WTC11 (cell line): ENCODE data around the gene FHIT. TPM values are rescaled to one million over a fixed set of nuclear protein-coding genes. Genes with fewer than 3 reads are reported as not detected.
A peak's percentile ranks its signal among the peaks of the same experiment; 100 is the strongest.

ENCODE experiments used
- ATAC-seq: fragments of 200-7000 bp; cut with Tn5 transposase; 2 replicates; pipeline ENCODE4 v1.10.0; 2021; ENCODE audit warnings: mild to moderate bottlenecking, moderate library complexity
- CTCF ChIA-PET: fragments of 300-600 bp; sonication (Branson Sonifier 250); formaldehyde crosslinking; loops from one replicate; lab custom pipeline; 2021; ENCODE audit warnings: antibody characterized with exemption; lab: Charles Lee
- POLR2A ChIA-PET: fragments of 350-600 bp; sonication (Branson Sonifier 250); formaldehyde crosslinking; loops from one replicate; lab custom pipeline; 2021; ENCODE audit warnings: antibody characterized with exemption; lab: Charles Lee
- DNase-seq: peaks from one replicate; pipeline ENCODE4 v3.0.0; 2021; ENCODE audit warnings: low spot score
- H3K27ac Mint-ChIP-seq: 2 replicates; pipeline ENCODE4 v1.8.0; 2021; ENCODE audit warnings: mixed read lengths
- H3K27me3 Mint-ChIP-seq: 2 replicates; pipeline ENCODE4 v1.8.0; 2021; ENCODE audit warnings: low read depth, mild to moderate bottlenecking, moderate library complexity, mixed read lengths
- H3K36me3 Mint-ChIP-seq: 2 replicates; pipeline ENCODE4 v1.8.0; 2021; ENCODE audit warnings: mixed read lengths
- H3K4me1 Mint-ChIP-seq: 2 replicates; pipeline ENCODE4 v1.8.0; 2022; ENCODE audit warnings: mixed read lengths
- H3K4me3 Mint-ChIP-seq: 2 replicates; pipeline ENCODE4 v1.8.0; 2021; ENCODE audit warnings: mild to moderate bottlenecking, moderate library complexity, mixed read lengths
- H3K9me3 Mint-ChIP-seq: 2 replicates; pipeline ENCODE4 v1.8.0; 2021; ENCODE audit warnings: mixed read lengths
- ATF3 ChIP-seq: sonication (generic); formaldehyde crosslinking; conservative IDR thresholded peaks from 2 replicates; pipeline ENCODE4 v1.8.1; 2022; ENCODE audit warnings: mild to moderate bottlenecking, missing genetic modification reagents
- CREM ChIP-seq: sonication (generic); formaldehyde crosslinking; IDR thresholded peaks from 2 replicates; pipeline ENCODE4 v1.8.1; 2022; ENCODE audit warnings: mild to moderate bottlenecking, missing genetic modification reagents, moderate library complexity
- E2F4 ChIP-seq: sonication (generic); formaldehyde crosslinking; IDR thresholded peaks from 2 replicates; pipeline ENCODE4 v1.8.1; 2022; ENCODE audit warnings: low read depth, mild to moderate bottlenecking, moderate library complexity, missing genetic modification reagents, borderline replicate concordance
- EMX1 ChIP-seq: fragments of 250-450 bp; sonication (Bioruptor Pico); IDR thresholded peaks from 2 replicates; pipeline ENCODE4 v1.8.0; 2021; ENCODE audit warnings: mild to moderate bottlenecking
- MLX ChIP-seq: sonication (generic); formaldehyde crosslinking; IDR thresholded peaks from 2 replicates; pipeline ENCODE4 v1.8.1; 2023; ENCODE audit warnings: mild to moderate bottlenecking, missing genetic modification reagents, moderate library complexity
- MXD4 ChIP-seq: fragments of 250-450 bp; sonication (Bioruptor Pico); IDR thresholded peaks from 2 replicates; pipeline ENCODE4 v1.8.0; 2021; ENCODE audit warnings: mild to moderate bottlenecking, moderate library complexity, borderline replicate concordance
- NFYB ChIP-seq: sonication (generic); formaldehyde crosslinking; conservative IDR thresholded peaks from 2 replicates; pipeline ENCODE4 v1.8.0; 2022; ENCODE audit warnings: low read depth, missing genetic modification reagents
- USF1 ChIP-seq: sonication (generic); formaldehyde crosslinking; IDR thresholded peaks from 2 replicates; pipeline ENCODE4 v1.8.0; 2022; ENCODE audit warnings: mild to moderate bottlenecking, missing genetic modification reagents
- ZNF423 ChIP-seq: fragments of 250-450 bp; sonication (Bioruptor Pico); IDR thresholded peaks from 2 replicates; pipeline ENCODE4 v2.1.2; 2022; ENCODE audit warnings: mild to moderate bottlenecking, moderate library complexity
- total RNA-seq: library from RNA; stranded (reverse); gene quantifications from 3 replicates; pipeline ENCODE4 v1.2.3, GENCODE V29; 2021
- TF ChIP-seq, protein P1 (sequence below): fragments of 200-600 bp; IDR thresholded peaks from 2 replicates; pipeline ENCODE4 v1.8.0; 2022; ENCODE audit warnings: antibody characterized with exemption
- TF ChIP-seq, protein P2 (sequence below): fragments of 250-450 bp; sonication (Bioruptor Pico); conservative IDR thresholded peaks from 2 replicates; pipeline ENCODE4 v1.9.0; 2021; ENCODE audit warnings: mild to moderate bottlenecking
- TF ChIP-seq, protein P3 (sequence below): sonication (generic); formaldehyde crosslinking; IDR thresholded peaks from 2 replicates; pipeline ENCODE4 v1.8.1; 2022; ENCODE audit warnings: low read depth, missing genetic modification reagents, borderline replicate concordance
- TF ChIP-seq, protein P4 (sequence below): sonication (generic); formaldehyde crosslinking; conservative IDR thresholded peaks from 2 replicates; pipeline ENCODE4 v1.8.1; 2023; ENCODE audit warnings: mild to moderate bottlenecking, low read depth, missing genetic modification reagents, moderate library complexity
- TF ChIP-seq, protein P5 (sequence below): fragments of 250-450 bp; sonication (Bioruptor Pico); IDR thresholded peaks from 2 replicates; pipeline ENCODE4 v1.9.0; 2021; ENCODE audit warnings: mild to moderate bottlenecking, borderline replicate concordance

Gene FHIT
- total RNA-seq, 1 experiment from 2014 or later = 2.6 TPM

GRCh38 chr3:61252836-61253235, 1.6 kb upstream of the FHIT start (continued):
- TF ChIP-seq, protein P1, sequence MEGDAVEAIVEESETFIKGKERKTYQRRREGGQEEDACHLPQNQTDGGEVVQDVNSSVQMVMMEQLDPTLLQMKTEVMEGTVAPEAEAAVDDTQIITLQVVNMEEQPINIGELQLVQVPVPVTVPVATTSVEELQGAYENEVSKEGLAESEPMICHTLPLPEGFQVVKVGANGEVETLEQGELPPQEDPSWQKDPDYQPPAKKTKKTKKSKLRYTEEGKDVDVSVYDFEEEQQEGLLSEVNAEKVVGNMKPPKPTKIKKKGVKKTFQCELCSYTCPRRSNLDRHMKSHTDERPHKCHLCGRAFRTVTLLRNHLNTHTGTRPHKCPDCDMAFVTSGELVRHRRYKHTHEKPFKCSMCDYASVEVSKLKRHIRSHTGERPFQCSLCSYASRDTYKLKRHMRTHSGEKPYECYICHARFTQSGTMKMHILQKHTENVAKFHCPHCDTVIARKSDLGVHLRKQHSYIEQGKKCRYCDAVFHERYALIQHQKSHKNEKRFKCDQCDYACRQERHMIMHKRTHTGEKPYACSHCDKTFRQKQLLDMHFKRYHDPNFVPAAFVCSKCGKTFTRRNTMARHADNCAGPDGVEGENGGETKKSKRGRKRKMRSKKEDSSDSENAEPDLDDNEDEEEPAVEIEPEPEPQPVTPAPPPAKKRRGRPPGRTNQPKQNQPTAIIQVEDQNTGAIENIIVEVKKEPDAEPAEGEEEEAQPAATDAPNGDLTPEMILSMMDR = no peak
- TF ChIP-seq E2F4 (CRISPR knock-in tag) (no peak), CREM (CRISPR knock-in tag) (no peak), MLX (CRISPR knock-in tag) (no peak), NFYB (no peak), MXD4 (CRISPR knock-in tag) (no peak), ZNF423 (CRISPR knock-in tag) (no peak), EMX1 (CRISPR knock-in tag) (no peak), ATF3 (CRISPR knock-in tag) (no peak)
- TF ChIP-seq, protein P2, sequence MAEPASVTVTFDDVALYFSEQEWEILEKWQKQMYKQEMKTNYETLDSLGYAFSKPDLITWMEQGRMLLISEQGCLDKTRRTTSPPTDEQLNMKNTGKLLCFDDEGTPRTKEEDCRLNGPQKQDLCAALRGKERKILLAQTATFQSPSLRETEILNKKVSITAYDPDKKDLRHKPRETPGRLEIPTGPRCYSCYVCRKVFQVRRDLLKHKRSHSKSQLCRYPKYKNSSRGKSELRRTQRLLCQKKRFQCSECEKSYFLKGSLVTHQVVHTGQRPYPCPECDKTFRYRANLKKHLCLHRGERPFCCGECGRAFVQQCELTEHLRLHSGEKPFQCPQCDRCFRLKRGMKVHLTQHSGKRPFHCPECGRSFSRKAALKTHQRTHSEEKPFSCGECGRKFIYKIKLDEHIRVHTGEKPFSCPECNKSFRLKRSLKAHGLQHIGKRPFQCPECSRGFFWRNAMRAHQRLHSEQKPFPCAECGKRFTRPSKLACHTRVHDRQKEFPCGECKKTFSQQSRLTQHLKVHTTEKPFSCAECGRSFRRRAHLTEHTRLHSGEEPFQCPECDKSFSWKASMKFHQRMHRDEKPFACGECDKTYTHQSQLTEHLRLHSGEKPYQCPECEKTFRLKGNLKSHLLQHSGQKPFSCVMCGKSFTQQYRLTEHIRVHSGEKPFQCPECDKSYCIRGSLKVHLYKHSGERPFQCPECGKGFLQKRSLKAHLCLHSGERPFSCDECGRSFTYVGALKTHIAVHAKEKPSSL (CRISPR knock-in tag) = no peak
- TF ChIP-seq, protein P3, sequence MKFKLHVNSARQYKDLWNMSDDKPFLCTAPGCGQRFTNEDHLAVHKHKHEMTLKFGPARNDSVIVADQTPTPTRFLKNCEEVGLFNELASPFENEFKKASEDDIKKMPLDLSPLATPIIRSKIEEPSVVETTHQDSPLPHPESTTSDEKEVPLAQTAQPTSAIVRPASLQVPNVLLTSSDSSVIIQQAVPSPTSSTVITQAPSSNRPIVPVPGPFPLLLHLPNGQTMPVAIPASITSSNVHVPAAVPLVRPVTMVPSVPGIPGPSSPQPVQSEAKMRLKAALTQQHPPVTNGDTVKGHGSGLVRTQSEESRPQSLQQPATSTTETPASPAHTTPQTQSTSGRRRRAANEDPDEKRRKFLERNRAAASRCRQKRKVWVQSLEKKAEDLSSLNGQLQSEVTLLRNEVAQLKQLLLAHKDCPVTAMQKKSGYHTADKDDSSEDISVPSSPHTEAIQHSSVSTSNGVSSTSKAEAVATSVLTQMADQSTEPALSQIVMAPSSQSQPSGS (CRISPR knock-in tag) = no peak
- TF ChIP-seq, protein P4, sequence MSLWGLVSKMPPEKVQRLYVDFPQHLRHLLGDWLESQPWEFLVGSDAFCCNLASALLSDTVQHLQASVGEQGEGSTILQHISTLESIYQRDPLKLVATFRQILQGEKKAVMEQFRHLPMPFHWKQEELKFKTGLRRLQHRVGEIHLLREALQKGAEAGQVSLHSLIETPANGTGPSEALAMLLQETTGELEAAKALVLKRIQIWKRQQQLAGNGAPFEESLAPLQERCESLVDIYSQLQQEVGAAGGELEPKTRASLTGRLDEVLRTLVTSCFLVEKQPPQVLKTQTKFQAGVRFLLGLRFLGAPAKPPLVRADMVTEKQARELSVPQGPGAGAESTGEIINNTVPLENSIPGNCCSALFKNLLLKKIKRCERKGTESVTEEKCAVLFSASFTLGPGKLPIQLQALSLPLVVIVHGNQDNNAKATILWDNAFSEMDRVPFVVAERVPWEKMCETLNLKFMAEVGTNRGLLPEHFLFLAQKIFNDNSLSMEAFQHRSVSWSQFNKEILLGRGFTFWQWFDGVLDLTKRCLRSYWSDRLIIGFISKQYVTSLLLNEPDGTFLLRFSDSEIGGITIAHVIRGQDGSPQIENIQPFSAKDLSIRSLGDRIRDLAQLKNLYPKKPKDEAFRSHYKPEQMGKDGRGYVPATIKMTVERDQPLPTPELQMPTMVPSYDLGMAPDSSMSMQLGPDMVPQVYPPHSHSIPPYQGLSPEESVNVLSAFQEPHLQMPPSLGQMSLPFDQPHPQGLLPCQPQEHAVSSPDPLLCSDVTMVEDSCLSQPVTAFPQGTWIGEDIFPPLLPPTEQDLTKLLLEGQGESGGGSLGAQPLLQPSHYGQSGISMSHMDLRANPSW = no peak
- TF ChIP-seq, all 79 proteins: peak for 0

DNA sequence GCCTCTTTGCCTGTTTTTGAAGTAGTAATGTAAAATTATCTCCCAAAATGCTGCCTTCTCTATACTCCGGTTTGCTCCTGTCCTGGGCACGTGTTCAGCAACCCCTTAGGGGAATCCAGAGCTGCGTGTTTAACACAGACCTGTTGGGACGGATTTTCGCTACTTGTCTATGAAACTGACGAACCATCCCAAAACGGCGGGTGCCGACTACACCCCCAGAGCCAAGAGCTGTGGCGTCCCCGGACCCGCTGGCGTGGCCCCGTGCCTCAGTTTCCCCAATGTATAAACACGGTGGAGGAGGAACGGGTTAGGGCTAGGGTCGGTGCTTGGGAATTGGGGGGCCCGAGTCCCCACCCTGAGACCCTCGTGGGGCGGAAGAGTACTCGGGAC, 473 bp downstream of the FHIT start:
- H3K36me3 Mint-ChIP-seq = no peaks in the 10 kb centered on the region
- no peaks in the 10 kb centered on the region for H3K9me3 Mint-ChIP-seq
- peaks cover 28% of the 10 kb centered on the region for H3K4me1 Mint-ChIP-seq
- CTCF ChIA-PET = interaction anchor here (0.6 to 0.9 kb wide), 3 partner anchors 131 to 686 kb away, joined by 3 to 6 read pairs (median 3); no protein-coding TSS in a partner anchor
- H3K4me3 Mint-ChIP-seq = peak overlapping the region; percentile 89
- no peak for ATAC-seq
- 0 out of 2 replicates have a peak, but pooled peaks have one; percentile 28 for TF ChIP-seq USF1
- TF ChIP-seq, protein P5, sequence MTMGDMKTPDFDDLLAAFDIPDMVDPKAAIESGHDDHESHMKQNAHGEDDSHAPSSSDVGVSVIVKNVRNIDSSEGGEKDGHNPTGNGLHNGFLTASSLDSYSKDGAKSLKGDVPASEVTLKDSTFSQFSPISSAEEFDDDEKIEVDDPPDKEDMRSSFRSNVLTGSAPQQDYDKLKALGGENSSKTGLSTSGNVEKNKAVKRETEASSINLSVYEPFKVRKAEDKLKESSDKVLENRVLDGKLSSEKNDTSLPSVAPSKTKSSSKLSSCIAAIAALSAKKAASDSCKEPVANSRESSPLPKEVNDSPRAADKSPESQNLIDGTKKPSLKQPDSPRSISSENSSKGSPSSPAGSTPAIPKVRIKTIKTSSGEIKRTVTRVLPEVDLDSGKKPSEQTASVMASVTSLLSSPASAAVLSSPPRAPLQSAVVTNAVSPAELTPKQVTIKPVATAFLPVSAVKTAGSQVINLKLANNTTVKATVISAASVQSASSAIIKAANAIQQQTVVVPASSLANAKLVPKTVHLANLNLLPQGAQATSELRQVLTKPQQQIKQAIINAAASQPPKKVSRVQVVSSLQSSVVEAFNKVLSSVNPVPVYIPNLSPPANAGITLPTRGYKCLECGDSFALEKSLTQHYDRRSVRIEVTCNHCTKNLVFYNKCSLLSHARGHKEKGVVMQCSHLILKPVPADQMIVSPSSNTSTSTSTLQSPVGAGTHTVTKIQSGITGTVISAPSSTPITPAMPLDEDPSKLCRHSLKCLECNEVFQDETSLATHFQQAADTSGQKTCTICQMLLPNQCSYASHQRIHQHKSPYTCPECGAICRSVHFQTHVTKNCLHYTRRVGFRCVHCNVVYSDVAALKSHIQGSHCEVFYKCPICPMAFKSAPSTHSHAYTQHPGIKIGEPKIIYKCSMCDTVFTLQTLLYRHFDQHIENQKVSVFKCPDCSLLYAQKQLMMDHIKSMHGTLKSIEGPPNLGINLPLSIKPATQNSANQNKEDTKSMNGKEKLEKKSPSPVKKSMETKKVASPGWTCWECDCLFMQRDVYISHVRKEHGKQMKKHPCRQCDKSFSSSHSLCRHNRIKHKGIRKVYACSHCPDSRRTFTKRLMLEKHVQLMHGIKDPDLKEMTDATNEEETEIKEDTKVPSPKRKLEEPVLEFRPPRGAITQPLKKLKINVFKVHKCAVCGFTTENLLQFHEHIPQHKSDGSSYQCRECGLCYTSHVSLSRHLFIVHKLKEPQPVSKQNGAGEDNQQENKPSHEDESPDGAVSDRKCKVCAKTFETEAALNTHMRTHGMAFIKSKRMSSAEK (CRISPR knock-in tag) = no peak
- TF ChIP-seq, all 79 proteins: peak for 1
- H3K27ac Mint-ChIP-seq = peak overlapping the region; percentile 97
- peak; percentile 17 for DNase-seq
- POLR2A ChIA-PET = no interaction called here
- no peaks in the 10 kb centered on the region for H3K27me3 Mint-ChIP-seq
